Activated T-cell treated with anti-CD3 and anti-CD28 coated beads, Interleukin-2, amount 50 U/mL, for 72 hours (primary cell): ENCODE data around the gene MRM2. TPM values are rescaled to one million over a fixed set of nuclear protein-coding genes. Genes with fewer than 3 reads are reported as not detected.
A peak's percentile ranks its signal among the peaks of the same experiment; 100 is the strongest.

Experiments
- ATAC-seq, 2 donors: fragments of 150-1000 bp; cut with Tn5 transposase; replicated peaks in 1 of 2; 2 replicates each; pipeline ENCODE4 v1.10.0; 2021; ENCODE audit warnings: moderate library complexity in 2 of 2, mild to moderate bottlenecking in 1 of 2
- DNase-seq, 2 donors: peaks; one replicate each; pipeline ENCODE4 v3.0.0; 2021 to 2022; ENCODE audit warnings: mixed read lengths in 1 of 2
- H3K27ac Mint-ChIP-seq: one replicate; pipeline ENCODE4 v1.8.0; 2022; ENCODE audit warnings: mild to moderate bottlenecking, moderate library complexity, mixed read lengths
- H3K27me3 Mint-ChIP-seq: one replicate; pipeline ENCODE4 v1.8.0; 2022; ENCODE audit warnings: low read depth, mixed read lengths
- H3K36me3 Mint-ChIP-seq, 2 donors: one replicate each; pipeline ENCODE4 v1.8.0; 2022; ENCODE audit warnings: mixed read lengths in 2 of 2, mild to moderate bottlenecking in 1 of 2; ENCODE audit not compliant: insufficient read depth in 2 of 2
- H3K4me1 Mint-ChIP-seq: one replicate; pipeline ENCODE4 v1.8.0; 2022; ENCODE audit warnings: low read depth, mixed read lengths
- H3K4me3 Mint-ChIP-seq, 2 donors: one replicate each; pipeline ENCODE4 v1.8.0; 2022; ENCODE audit warnings: mild to moderate bottlenecking in 2 of 2, mixed read lengths in 2 of 2, moderate library complexity in 2 of 2
- H3K9me3 Mint-ChIP-seq, 2 donors: one replicate each; pipeline ENCODE4 v1.8.0; 2022; ENCODE audit warnings: mixed read lengths in 2 of 2
- total RNA-seq, 2 donors: library from RNA; stranded (reverse); gene quantifications; one replicate each; pipeline ENCODE4 v1.2.3, GENCODE V29; 2022

MRM2 gene
- total RNA-seq, 2 donors from 2014 or later = 31.7 to 39.9 TPM

DNA sequence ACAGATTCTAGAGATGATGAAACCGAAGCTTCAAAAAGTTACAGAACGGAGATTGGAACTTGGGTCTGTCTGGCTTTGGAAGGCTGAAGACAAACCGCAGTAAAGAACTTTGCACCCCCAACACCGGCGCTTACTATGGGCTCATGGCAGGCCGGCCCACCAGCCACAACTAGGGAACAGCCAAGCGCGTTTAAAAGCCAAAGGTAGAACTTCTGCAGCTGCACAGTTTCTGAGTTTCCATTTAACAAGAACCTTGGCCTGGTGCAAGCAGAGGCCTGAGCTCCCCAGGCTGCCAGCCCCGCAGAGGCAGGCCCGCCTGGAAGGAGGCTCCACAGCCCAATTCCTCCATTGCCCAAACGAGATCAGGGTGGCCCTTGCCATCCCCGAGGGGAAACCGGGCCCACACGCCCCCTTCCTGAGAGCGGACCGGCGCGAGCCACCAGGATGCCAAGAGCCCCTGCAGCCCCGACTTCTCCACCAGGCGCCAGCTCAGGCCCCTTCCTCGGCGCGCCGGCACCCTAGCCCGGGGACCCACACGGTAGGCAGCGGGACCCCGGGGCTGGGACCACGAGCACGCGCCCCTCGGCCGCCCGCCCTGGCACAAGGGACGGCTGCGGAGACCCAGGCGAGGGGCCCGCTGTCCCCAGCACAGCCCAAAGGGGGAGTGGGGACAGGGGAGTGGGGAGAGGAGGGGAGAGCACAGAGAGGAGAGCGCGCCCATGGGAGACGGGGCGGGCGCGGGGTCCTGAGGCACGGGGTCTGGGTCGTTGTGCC is 9.8 kb downstream of the MRM2 start:
- H3K9me3 Mint-ChIP-seq = no peaks in the 10 kb centered on the region
- H3K27ac Mint-ChIP-seq = peak overlapping the region; percentile 61
- peaks cover 4 to 7% of the 10 kb centered on the region in 2 donors for H3K36me3 Mint-ChIP-seq
- peaks cover 16% of the 10 kb centered on the region for H3K4me1 Mint-ChIP-seq
- peak; percentile 70 to 72 for ATAC-seq
- peak; percentile 42 to 44 for DNase-seq
- H3K4me3 Mint-ChIP-seq = peak overlapping the region; percentile 88
- H3K27me3 Mint-ChIP-seq = no peaks in the 10 kb centered on the region

DNA sequence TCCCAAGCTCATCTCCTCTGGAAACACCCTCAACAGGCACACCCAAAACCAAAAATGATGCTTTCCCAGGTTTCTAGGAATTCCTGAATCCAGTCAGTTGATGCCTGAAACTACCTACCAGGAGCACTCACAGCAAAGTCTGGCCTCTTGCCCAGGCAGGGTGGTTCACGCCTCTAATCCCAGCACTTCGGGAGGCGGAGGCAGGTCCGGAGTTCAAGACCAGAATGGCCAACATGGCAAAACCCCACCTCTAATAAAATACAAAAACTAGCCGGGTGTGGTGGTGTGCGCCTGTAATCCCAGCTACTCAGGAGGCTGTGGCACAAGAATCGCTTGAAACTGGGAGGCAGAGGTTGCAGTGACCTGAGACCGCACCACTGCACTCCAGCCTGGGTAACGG is 11.1 kb downstream of the MRM2 start:
- H3K36me3 Mint-ChIP-seq = peaks cover 0 to 10% of the 10 kb centered on the region in 2 donors

GRCh38 chr7:2230226-2230625 is 11.8 kb downstream of the MRM2 start:
- no peaks in the 10 kb centered on the region for H3K27me3 Mint-ChIP-seq
- ATAC-seq = no peak
- no peaks in the 10 kb centered on the region for H3K9me3 Mint-ChIP-seq
- H3K4me3 Mint-ChIP-seq = peak overlapping the region in 1 of 2 donors; percentile 20
- no peak overlapping the region for H3K27ac Mint-ChIP-seq
- peaks cover 0 to 9% of the 10 kb centered on the region in 2 donors for H3K36me3 Mint-ChIP-seq
- DNase-seq = no peak
- H3K4me1 Mint-ChIP-seq = peaks cover 16% of the 10 kb centered on the region

More for the DNA sequence above, 11.1 kb downstream of the MRM2 start:
- no peak for DNase-seq
- Mint-ChIP-seq H3K27ac (no peak overlapping the region), H3K4me3 (peak overlapping the region in 1 of 2 donors; percentile 20), H3K27me3 (no peaks in the 10 kb centered on the region), H3K4me1 (peaks cover 16% of the 10 kb centered on the region), H3K9me3 (no peaks in the 10 kb centered on the region)
- ATAC-seq = no peak

DNA sequence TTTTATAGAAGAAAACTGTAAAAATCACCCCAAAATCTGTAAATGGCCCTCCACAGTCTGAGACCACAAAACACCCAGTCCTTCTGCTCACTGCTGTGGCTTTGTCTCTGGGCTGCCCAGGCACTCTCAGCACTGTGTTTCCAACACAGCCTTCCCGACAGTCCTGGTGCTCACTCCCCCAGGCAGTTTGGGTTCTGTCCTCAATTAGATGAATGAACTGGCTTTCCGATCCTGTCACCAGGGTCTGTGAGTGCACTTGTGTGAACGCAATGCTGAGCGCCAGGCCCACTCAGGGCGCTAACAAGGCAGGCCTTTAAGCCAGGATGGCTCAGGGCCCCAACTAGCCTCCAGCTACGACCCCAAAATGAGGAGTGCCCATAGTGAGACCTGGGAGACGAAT is 12.5 kb downstream of the MRM2 start:
- H3K36me3 Mint-ChIP-seq = peaks cover 0 to 4% of the 10 kb centered on the region in 2 donors

GRCh38 chr7:2228921-2229320 is 13.1 kb downstream of the MRM2 start:
- DNase-seq (no peak), ATAC-seq (no peak)
- Mint-ChIP-seq H3K4me3 (no peak overlapping the region), H3K27ac (no peak overlapping the region), H3K4me1 (peaks cover 14% of the 10 kb centered on the region), H3K36me3 (peaks cover 3 to 4% of the 10 kb centered on the region in 2 donors), H3K9me3 (no peaks in the 10 kb centered on the region), H3K27me3 (no peaks in the 10 kb centered on the region)

More for the DNA sequence above, 12.5 kb downstream of the MRM2 start:
- no peaks in the 10 kb centered on the region for H3K27me3 Mint-ChIP-seq
- DNase-seq = no peak
- H3K4me3 Mint-ChIP-seq = no peak overlapping the region
- H3K27ac Mint-ChIP-seq = no peak overlapping the region
- H3K9me3 Mint-ChIP-seq = no peaks in the 10 kb centered on the region
- no peak for ATAC-seq
- H3K4me1 Mint-ChIP-seq = peaks cover 16% of the 10 kb centered on the region

DNA sequence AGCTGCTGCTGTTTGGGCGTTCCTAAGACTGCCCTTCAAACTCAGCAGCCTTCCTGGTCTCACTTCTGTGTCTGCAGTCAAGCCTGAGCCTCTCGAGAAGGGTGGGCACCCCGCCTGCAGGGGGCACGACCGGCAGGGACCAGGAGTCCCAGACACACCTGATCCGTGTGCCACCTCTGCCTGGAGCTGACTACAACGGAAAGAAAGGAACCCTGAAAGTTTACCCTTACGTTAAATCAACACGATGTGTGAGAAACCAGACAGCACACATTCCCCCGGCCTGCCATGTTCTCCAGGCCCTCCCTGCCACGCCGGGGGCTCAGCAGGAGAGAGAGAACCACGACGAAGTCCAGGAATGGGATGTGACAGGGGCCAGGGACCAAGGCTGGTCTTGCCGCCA is 14.3 kb downstream of the MRM2 start:
- ATAC-seq (no peak), DNase-seq (no peak)
- H3K36me3 Mint-ChIP-seq = peaks cover 3 to 4% of the 10 kb centered on the region in 2 donors
- no peaks in the 10 kb centered on the region for H3K9me3 Mint-ChIP-seq
- H3K4me1 Mint-ChIP-seq = peaks cover 5% of the 10 kb centered on the region
- H3K27me3 Mint-ChIP-seq = no peaks in the 10 kb centered on the region
- H3K4me3 Mint-ChIP-seq = no peak overlapping the region
- H3K27ac Mint-ChIP-seq = no peak overlapping the region

- Mint-ChIP-seq H3K27ac (no peak overlapping the region), H3K9me3 (no peaks in the 10 kb centered on the region), H3K27me3 (no peaks in the 10 kb centered on the region), H3K4me1 (no peaks in the 10 kb centered on the region), H3K4me3 (no peak overlapping the region), H3K36me3 (peaks cover 3 to 8% of the 10 kb centered on the region in 2 donors)
- DNase-seq = no peak
- ATAC-seq = no peak
These were observed 16.2 kb downstream of the MRM2 start for GRCh38 chr7:2225830-2226229.

DNA sequence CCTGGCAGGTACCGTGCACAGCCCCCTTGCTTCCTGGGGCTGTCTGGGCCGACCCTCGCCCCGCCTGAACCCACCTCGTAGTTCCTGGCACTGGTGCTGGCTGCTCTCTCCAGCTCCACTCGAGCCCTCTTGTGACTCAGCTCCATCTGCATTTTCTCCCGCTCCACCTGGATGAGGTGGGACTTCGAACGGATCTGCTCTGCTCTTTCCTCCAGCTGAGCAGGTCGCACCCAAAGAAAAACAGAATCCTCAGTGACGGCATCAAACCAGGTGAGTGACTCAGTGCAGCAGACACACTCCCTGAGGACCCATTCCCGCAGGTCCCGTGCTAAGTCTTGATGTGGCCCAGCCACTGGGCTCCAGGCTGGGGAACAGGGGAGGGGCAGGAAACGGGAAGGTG is 16.7 kb downstream of the MRM2 start:
- no peak overlapping the region for H3K4me3 Mint-ChIP-seq
- H3K9me3 Mint-ChIP-seq = no peaks in the 10 kb centered on the region
- DNase-seq (no peak), ATAC-seq (no peak)
- H3K4me1 Mint-ChIP-seq = no peaks in the 10 kb centered on the region
- no peak overlapping the region for H3K27ac Mint-ChIP-seq
- H3K36me3 Mint-ChIP-seq = peaks cover 3 to 8% of the 10 kb centered on the region in 2 donors
- no peaks in the 10 kb centered on the region for H3K27me3 Mint-ChIP-seq

DNA sequence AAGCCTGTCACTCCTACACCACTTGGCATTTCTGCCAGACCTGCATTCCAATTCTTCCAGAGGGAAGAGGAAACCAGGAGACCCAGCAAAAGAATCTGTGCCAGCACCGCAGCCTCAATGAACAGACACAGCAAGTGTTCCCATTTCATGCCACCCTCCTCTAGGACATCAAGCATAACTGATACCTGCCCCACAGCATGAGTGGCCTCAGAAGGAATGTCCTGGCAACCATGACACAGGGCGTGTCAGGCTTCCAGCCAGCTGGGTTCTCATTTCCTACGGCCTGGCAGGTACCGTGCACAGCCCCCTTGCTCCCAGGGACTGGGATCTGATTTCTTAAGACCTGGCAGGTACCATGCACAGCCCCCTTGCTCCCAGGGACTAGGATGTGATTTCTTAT is 17.1 kb downstream of the MRM2 start:
- ATAC-seq (no peak), DNase-seq (no peak)
- no peaks in the 10 kb centered on the region for H3K9me3 Mint-ChIP-seq
- peaks cover 3 to 8% of the 10 kb centered on the region in 2 donors for H3K36me3 Mint-ChIP-seq
- H3K4me3 Mint-ChIP-seq = no peak overlapping the region
- no peak overlapping the region for H3K27ac Mint-ChIP-seq
- H3K27me3 Mint-ChIP-seq = no peaks in the 10 kb centered on the region
- no peaks in the 10 kb centered on the region for H3K4me1 Mint-ChIP-seq

DNA sequence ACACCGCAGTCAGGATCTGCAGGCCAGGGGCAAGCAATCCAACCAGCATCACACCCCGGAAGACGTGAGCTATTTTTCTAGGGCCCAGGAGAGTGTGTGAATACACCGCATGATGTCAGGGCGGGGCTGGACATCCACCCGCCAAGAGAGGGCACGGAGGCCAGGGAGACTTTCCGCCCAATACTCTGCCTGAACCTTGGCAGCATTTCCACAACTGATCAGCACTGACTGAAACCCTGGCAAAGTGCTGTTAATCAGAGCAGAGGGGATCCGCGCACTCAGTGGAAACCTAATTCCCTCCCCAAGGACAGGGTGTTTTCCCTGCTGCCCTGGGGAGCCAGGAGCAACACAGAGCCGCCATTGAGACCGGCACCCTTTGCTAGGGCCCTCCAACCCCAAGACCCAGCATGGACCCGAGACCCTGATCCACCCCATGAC is 17.5 kb downstream of the MRM2 start:
- no peak for ATAC-seq
- H3K27me3 Mint-ChIP-seq = no peaks in the 10 kb centered on the region
- peaks cover 3 to 8% of the 10 kb centered on the region in 2 donors for H3K36me3 Mint-ChIP-seq

GRCh38 chr7:2223321-2223720 is 18.7 kb downstream of the MRM2 start:
- no peaks in the 10 kb centered on the region for H3K9me3 Mint-ChIP-seq
- H3K36me3 Mint-ChIP-seq = peaks cover 3 to 8% of the 10 kb centered on the region in 2 donors
- H3K4me3 Mint-ChIP-seq = no peak overlapping the region

More for the DNA sequence above, 17.5 kb downstream of the MRM2 start:
- H3K4me1 Mint-ChIP-seq = no peaks in the 10 kb centered on the region
- no peak overlapping the region for H3K4me3 Mint-ChIP-seq
- no peak overlapping the region for H3K27ac Mint-ChIP-seq
- no peak for DNase-seq
- no peaks in the 10 kb centered on the region for H3K9me3 Mint-ChIP-seq

GRCh38 chr7:2222516-2222915 is 19.5 kb downstream of the MRM2 start:
- ATAC-seq (no peak), DNase-seq (no peak)
- H3K4me3 Mint-ChIP-seq = no peak overlapping the region
- peaks cover 3 to 8% of the 10 kb centered on the region in 2 donors for H3K36me3 Mint-ChIP-seq
- H3K27ac Mint-ChIP-seq = no peak overlapping the region
- H3K4me1 Mint-ChIP-seq = no peaks in the 10 kb centered on the region
- no peaks in the 10 kb centered on the region for H3K9me3 Mint-ChIP-seq
- H3K27me3 Mint-ChIP-seq = no peaks in the 10 kb centered on the region

More at GRCh38 chr7:2223321-2223720, 18.7 kb downstream of the MRM2 start:
- no peaks in the 10 kb centered on the region for H3K4me1 Mint-ChIP-seq
- no peak overlapping the region for H3K27ac Mint-ChIP-seq
- no peak for ATAC-seq
- H3K27me3 Mint-ChIP-seq = no peaks in the 10 kb centered on the region
- no peak for DNase-seq

- no peaks in the 10 kb centered on the region for H3K9me3 Mint-ChIP-seq
- no peak overlapping the region for H3K4me3 Mint-ChIP-seq
- H3K36me3 Mint-ChIP-seq = peaks cover 6% of the 10 kb centered on the region in 2 donors
- DNase-seq (no peak), ATAC-seq (no peak)
- H3K4me1 Mint-ChIP-seq = no peaks in the 10 kb centered on the region
- no peaks in the 10 kb centered on the region for H3K27me3 Mint-ChIP-seq
- H3K27ac Mint-ChIP-seq = no peak overlapping the region
These were observed 21.1 kb downstream of the MRM2 start for GRCh38 chr7:2220954-2221353.

GRCh38 chr7:2220506-2220905 is 21.5 kb downstream of the MRM2 start:
- no peaks in the 10 kb centered on the region for H3K4me1 Mint-ChIP-seq
- no peaks in the 10 kb centered on the region for H3K9me3 Mint-ChIP-seq
- H3K27me3 Mint-ChIP-seq = no peaks in the 10 kb centered on the region
- no peak overlapping the region for H3K4me3 Mint-ChIP-seq
- ATAC-seq = no peak
- H3K36me3 Mint-ChIP-seq = peaks cover 4 to 6% of the 10 kb centered on the region in 2 donors
- no peak for DNase-seq
- no peak overlapping the region for H3K27ac Mint-ChIP-seq
